Skin epidermis (tissue), 12 donors: ENCODE measurements around the gene EPAS1.

Experiments
- H3K27ac ChIP-seq, 21 experiments: fragments of 200-600 bp; sonication (generic) in 11 of 21; one replicate each; pipeline ENCODE4 v1.5.0; 2020; ENCODE audit warnings: mild to moderate bottlenecking in 3 of 21, inconsistent platforms in 2 of 21, moderate library complexity in 2 of 21
- H3K4me3 ChIP-seq, 7 experiments: fragments of 200-600 bp; sonication (generic) in 2 of 7; one replicate each; pipeline ENCODE4 v1.5.0; 2020; ENCODE audit warnings: inconsistent platforms in 2 of 7, mild to moderate bottlenecking in 2 of 7, moderate library complexity in 1 of 7

The EPAS1 gene

DNA sequence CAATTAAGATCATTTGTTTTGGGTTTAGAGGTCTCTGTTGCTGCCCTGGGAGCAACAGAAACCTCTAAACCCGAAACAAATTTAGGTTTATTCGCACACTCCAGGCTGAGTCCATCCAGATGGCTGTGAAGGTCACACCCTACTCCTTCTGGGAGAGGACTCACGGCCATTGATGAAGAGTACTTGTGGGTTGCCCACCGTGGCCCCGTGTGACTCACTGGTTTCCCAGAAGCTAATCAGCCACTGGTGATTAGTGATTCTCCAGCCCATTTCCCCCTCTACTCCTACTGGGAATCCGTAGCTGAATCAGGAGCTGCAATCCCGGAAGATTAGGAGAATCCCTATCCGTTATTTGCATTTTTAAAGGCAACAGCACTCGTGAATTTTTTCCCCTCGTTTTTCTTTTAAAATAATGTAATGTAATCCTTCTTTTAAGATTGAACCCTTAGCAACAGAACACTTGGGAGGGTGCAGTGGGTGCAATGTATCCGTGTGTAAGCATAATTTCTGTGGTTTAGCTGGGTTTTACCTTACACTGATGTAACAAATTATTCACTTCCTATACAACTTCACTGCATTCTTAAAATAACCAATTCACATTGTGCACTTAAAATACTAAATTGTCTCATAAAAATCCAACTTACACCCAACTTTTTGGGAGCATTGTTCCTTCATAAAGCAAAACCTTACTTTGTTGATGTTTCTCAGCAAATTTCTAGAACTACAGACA, 27.5 kb upstream of the EPAS1 start:
- peak overlapping the region in 14 of 21 experiments; percentile 1 to 77 (median 38) for H3K27ac ChIP-seq
- H3K4me3 ChIP-seq = no peak overlapping the region

- peak overlapping the region in 12 of 21 experiments; percentile 1 to 77 (median 36) for H3K27ac ChIP-seq
- H3K4me3 ChIP-seq = no peak overlapping the region
Measured at GRCh38 chr2:46270384-46270783, 26.8 kb upstream of the EPAS1 start.

DNA sequence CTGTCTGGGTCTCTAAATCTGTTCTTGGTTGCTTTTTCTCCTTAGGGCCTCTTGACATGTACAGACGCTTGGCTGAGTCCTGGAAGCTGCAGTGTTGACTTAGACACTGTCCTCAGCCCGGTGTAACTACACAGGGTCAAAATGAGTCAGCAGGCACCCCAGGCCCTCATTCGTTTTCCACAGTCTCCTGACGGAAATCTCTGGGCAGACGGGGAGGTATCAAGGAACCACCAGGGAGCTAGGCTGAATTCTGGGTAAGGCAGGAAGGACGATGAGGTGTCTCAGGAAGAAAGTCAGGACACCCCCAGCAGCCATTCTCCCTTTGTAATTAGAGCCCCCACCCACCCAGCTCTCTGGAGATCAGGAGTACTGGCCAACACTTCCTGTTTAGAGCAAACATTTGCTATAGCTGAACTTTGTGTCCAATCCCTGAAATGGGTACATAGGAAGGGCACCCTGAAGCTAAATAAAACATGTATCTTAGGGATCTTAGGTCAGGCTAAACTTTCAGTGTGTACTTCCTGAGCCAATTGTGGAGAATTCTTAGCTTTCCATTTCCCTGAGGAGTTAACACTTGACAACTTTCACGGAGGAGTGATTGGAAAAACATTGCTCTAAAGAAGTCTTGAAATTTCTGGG, 23.9 kb upstream of the EPAS1 start:
- H3K4me3 ChIP-seq = no peak overlapping the region
- peak overlapping the region in 8 of 21 experiments; percentile 11 to 68 (median 31) for H3K27ac ChIP-seq

DNA sequence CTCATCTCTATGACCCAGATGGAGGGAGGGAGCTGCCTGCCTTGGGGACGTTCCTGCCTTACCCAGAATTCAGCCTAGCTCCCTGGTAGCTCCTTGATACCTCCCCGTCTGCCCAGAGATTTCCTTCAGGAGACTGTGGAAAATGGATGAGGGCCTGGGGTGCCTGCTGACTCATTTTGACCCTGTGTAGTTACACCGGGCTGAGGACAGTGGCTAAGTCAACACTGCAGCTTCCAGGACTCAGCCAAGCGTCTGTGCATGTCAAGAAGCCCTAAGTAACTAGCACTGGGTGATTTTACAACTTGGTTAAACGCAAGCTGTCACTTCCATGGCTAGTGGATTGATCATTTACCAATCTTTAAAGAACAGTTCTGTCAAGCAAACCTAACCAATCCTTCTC, 23.3 kb upstream of the EPAS1 start:
- Histone ChIP-seq H3K27ac (peak overlapping the region in 5 of 21 experiments; percentile 22 to 68 (median 41)), H3K4me3 (no peak overlapping the region)

DNA sequence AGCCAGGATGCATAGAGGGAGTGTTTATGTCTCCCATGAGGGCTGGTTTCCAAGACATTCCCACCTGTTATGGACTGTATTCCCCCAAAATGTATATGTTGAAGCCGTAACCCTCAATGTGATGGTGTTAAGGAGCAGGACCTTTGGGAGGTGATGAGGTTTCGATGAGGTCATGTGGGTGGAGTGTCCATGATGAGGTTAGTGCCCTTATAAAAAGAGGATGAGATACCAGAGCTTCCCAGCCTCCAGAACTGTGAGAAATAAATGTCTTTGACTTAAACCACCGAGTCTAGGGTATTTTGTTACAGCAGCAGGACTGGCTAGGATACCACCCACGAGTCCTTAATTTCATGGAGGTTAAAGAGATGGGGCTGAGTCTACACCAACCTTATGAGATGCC, 22.6 kb upstream of the EPAS1 start:
- Histone ChIP-seq H3K4me3 (no peak overlapping the region), H3K27ac (peak overlapping the region in 5 of 21 experiments; percentile 6 to 68 (median 41))

- Histone ChIP-seq H3K27ac (peak overlapping the region in 11 of 21 experiments; percentile 21 to 68 (median 45)), H3K4me3 (no peak overlapping the region)
Measured at GRCh38 chr2:46275995-46276394, 21.2 kb upstream of the EPAS1 start.

GRCh38 chr2:46276642-46277041, 20.6 kb upstream of the EPAS1 start:
- Histone ChIP-seq H3K27ac (peak overlapping the region in 7 of 21 experiments; percentile 21 to 68 (median 49)), H3K4me3 (no peak overlapping the region)

DNA sequence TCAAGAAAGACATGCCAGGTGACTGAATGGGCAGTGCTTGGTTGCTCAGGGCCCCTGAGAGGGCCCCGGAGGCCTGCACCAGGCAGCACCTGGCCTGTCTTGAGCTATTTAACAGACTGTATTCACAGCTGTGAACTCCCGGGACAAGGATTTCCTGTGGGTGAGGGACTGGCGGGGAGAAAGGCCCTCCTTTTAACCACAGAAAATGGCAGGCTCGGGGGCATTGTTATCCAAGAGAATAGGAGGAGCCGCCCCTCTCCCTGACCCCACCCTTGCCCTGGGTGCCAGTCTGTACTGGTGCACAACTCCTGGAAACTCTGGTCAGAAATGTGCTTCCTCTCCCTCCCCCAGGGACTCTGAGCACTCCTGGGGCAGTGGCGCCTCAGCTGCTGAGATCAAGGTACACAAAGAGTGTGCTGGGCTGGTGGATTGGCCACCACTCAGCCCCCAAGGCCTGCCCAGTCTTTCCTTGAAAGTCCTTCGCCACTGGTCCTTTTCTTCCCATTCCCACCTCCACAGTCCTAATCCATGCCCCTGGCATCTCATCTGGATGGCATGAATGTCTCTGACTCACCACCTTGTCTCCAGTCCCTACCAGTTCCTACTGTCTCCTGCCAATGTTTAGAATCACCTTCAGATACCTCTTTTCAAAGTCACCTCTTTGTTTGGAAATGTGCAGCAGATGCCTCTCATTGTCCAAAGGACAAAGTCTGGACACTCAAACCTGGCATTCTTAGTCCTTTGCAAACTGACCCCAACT, 19.6 kb upstream of the EPAS1 start:
- Histone ChIP-seq H3K27ac (peak overlapping the region in 1 of 21 experiments; percentile 18), H3K4me3 (no peak overlapping the region)

GRCh38 chr2:46278952-46279351, 18.3 kb upstream of the EPAS1 start:
- no peak overlapping the region for H3K4me3 ChIP-seq
- H3K27ac ChIP-seq = no peak overlapping the region

GRCh38 chr2:46281939-46282338, 15.3 kb upstream of the EPAS1 start:
- Histone ChIP-seq H3K27ac (no peak overlapping the region), H3K4me3 (no peak overlapping the region)

- no peak overlapping the region for H3K4me3 ChIP-seq
- no peak overlapping the region for H3K27ac ChIP-seq
Measured at GRCh38 chr2:46283693-46284092, 13.5 kb upstream of the EPAS1 start.

DNA sequence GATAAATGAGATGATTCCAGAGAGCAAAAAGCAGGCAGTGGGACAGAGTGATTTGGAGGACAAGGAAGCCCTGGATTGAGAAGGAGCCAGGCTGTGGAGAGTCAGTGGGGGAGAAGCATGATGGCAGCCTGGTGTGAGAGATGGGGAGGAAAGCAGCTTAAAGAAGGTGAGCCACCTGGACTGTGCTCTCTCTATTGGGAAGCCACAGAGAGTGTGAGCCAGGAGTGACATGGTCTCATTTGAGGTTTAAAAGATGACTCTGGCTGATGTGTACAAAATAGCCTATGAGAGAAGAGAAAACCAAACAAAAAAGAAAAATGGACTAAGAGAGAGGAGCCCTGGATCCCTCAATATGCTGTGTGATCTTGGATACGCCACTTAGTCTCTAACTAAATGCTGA, 12.9 kb upstream of the EPAS1 start:
- no peak overlapping the region for H3K27ac ChIP-seq
- H3K4me3 ChIP-seq = no peak overlapping the region

DNA sequence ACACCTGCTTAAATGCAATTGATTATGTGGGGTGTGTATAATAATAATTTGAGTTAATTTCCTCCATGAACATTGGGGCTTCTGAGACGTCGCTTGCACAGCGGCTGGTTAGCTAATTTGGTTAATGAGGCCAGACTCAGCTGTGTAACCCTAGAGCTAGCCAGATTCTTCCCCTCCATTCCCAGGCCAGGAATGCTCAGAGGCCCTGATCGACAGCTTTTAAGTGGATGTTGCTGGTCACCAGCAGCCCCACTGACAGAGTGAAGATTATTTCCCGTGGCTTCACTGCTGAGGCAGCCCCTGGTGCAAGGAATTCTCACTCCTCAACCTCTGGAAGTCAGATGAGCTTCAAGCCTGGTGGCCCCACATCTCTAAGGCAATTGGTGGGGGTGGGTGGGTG, 12.4 kb upstream of the EPAS1 start:
- Histone ChIP-seq H3K27ac (no peak overlapping the region), H3K4me3 (no peak overlapping the region)

DNA sequence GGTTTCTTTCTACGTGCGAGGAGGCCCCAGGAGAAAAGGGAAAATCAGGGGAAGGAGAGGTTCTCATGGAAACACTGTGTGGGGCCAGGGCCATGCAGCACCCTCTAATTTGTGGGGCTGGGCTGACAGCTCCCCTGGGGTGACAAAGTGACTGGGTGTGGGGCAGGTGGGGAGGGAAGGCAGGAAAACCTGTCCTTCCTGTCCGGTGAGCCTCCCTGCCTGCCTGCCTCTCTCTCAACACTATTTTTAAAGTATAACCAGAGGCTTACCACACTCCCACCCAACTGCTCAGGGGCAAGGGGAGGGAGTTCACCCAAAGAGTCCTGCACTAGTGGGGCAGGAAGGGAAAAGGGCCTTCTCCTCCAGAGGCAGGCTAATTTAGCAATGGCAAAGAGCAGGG, 10.5 kb upstream of the EPAS1 start:
- no peak overlapping the region for H3K4me3 ChIP-seq
- H3K27ac ChIP-seq = no peak overlapping the region

- no peak overlapping the region for H3K27ac ChIP-seq
Measured at GRCh38 chr2:46290078-46290477, 7.1 kb upstream of the EPAS1 start.

GRCh38 chr2:46293466-46293865, 3.7 kb upstream of the EPAS1 start:
- no peak overlapping the region for H3K27ac ChIP-seq

More at GRCh38 chr2:46290078-46290477, 7.1 kb upstream of the EPAS1 start:
- H3K4me3 ChIP-seq = no peak overlapping the region

DNA sequence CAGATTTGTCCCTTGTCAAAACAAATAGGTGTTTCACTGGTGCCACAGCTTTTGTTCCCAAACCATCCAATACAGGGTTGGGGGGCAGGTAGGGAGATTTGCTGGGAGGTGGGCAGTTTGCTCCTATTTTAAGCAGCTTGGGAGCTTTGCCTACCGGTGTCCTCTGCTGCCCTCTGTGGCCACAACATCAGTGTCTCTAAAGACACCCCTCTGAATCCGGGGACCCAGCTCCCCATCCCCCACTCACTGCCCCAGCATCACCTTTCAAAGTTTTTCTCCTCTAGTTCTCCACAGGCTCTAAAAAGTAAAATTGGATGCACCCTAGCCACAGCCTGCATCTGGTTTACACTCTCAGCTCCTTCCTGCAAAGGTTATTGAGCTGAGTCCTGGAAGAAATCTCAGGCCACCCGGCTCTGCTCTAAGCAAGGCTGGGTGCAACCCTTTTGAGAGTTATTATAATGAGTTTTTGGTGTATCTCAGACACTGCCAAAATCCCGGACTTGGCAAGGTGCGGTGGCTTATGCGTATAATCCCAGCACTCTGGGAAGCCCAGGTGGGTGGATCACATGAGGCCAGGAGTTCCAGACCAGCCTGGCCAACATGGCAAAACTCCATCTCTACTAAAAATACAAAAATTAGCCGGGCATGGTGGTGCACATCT, 2.9 kb upstream of the EPAS1 start:
- no peak overlapping the region for H3K4me3 ChIP-seq
- no peak overlapping the region for H3K27ac ChIP-seq

More at GRCh38 chr2:46293466-46293865, 3.7 kb upstream of the EPAS1 start:
- no peak overlapping the region for H3K4me3 ChIP-seq

- peak overlapping the region; percentile 28 to 97 (median 82) for H3K27ac ChIP-seq
- H3K4me3 ChIP-seq = peak overlapping the region; percentile 58 to 84 (median 74)
Measured at GRCh38 chr2:46296216-46296839, 879 bp upstream of the EPAS1 start.

GRCh38 chr2:46297546-46298271, 502 bp downstream of the EPAS1 start:
- H3K27ac ChIP-seq = peak overlapping the region; percentile 64 to 95 (median 82)
- peak overlapping the region; percentile 58 to 84 (median 74) for H3K4me3 ChIP-seq
